Nephron progenitor cell (in vitro differentiated cells): ENCODE data around the gene RAD52.

Source experiments
- DNase-seq: peaks from one replicate; pipeline ENCODE4 v3.0.0; 2021
- H3K27ac Mint-ChIP-seq: 2 replicates; pipeline ENCODE4 v1.8.0; 2021; ENCODE audit warnings: mild to moderate bottlenecking, moderate library complexity, mixed read lengths
- H3K27me3 Mint-ChIP-seq: 2 replicates; pipeline ENCODE4 v1.8.0; 2021; ENCODE audit warnings: mild to moderate bottlenecking, low read depth, mixed read lengths; ENCODE audit not compliant: poor library complexity
- H3K36me3 Mint-ChIP-seq: 2 replicates; pipeline ENCODE4 v1.8.0; 2021; ENCODE audit warnings: low read depth, mixed read lengths
- H3K4me1 Mint-ChIP-seq: 2 replicates; pipeline ENCODE4 v1.8.0; 2021; ENCODE audit warnings: mixed read lengths
- H3K4me3 Mint-ChIP-seq: 2 replicates; pipeline ENCODE4 v1.8.0; 2021; ENCODE audit warnings: mild to moderate bottlenecking, moderate library complexity, mixed read lengths
- H3K9me3 Mint-ChIP-seq: 2 replicates; pipeline ENCODE4 v1.8.0; 2021; ENCODE audit warnings: mild to moderate bottlenecking, moderate library complexity, mixed read lengths
- CTCF ChIP-seq: fragments of 200-600 bp; sonication (generic); IDR thresholded peaks from 2 replicates; pipeline ENCODE4 v1.5.0; 2021; ENCODE audit warnings: antibody characterized with exemption

The RAD52 gene

GRCh38 chr12:886206-886605 is 63.3 kb downstream of the RAD52 start:
- DNase-seq, result no peak
- Mint-ChIP-seq H3K4me1 (no peaks in the 10 kb centered on the region), H3K27me3 (no peaks in the 10 kb centered on the region), H3K4me3 (no peak overlapping the region), H3K36me3 (peaks cover 87% of the 10 kb centered on the region), H3K27ac (no peak overlapping the region), H3K9me3 (no peaks in the 10 kb centered on the region)
- TF ChIP-seq CTCF, result no peak

GRCh38 chr12:885701-886100 is 63.8 kb downstream of the RAD52 start:
- no peaks in the 10 kb centered on the region for H3K9me3 Mint-ChIP-seq
- H3K27ac Mint-ChIP-seq, result no peak overlapping the region
- TF ChIP-seq CTCF, result no peak
- H3K4me1 Mint-ChIP-seq, result no peaks in the 10 kb centered on the region
- no peak for DNase-seq
- peaks cover 86% of the 10 kb centered on the region for H3K36me3 Mint-ChIP-seq
- H3K27me3 Mint-ChIP-seq, result no peaks in the 10 kb centered on the region
- H3K4me3 Mint-ChIP-seq, result no peak overlapping the region

GRCh38 chr12:884746-885414 is 64.6 kb downstream of the RAD52 start:
- Mint-ChIP-seq H3K9me3 (no peaks in the 10 kb centered on the region), H3K27me3 (no peaks in the 10 kb centered on the region), H3K4me3 (no peak overlapping the region), H3K4me1 (no peaks in the 10 kb centered on the region), H3K36me3 (peaks cover 86% of the 10 kb centered on the region), H3K27ac (peak overlapping the region; percentile 41)
- TF ChIP-seq CTCF, result no peak
- no peak for DNase-seq

DNA sequence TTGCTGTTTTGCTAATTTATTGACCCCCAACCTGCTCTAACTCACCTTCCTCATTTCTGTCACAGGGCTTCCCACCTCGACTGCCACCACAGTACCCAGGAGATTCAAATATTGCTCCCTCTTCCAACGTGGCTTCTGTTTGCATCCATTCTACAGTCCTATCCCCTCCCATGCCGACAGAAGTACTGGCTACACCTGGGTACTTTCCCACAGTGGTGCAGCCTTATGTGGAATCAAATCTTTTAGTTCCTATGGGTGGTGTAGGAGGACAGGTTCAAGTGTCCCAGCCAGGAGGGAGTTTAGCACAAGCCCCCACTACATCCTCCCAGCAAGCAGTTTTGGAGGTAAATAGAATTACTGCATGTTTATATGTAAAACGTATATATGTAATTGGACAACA is 68.8 kb downstream of the RAD52 start:
- Mint-ChIP-seq H3K9me3 (no peaks in the 10 kb centered on the region), H3K27ac (no peak overlapping the region), H3K4me1 (no peaks in the 10 kb centered on the region), H3K27me3 (no peaks in the 10 kb centered on the region), H3K36me3 (peaks cover 65% of the 10 kb centered on the region), H3K4me3 (no peak overlapping the region)
- no peak for TF ChIP-seq CTCF
- no peak for DNase-seq

- H3K36me3 Mint-ChIP-seq, result peaks cover 65% of the 10 kb centered on the region
- H3K4me1 Mint-ChIP-seq, result no peaks in the 10 kb centered on the region
- H3K27ac Mint-ChIP-seq, result no peak overlapping the region
- no peak for TF ChIP-seq CTCF
- H3K27me3 Mint-ChIP-seq, result no peaks in the 10 kb centered on the region
- no peaks in the 10 kb centered on the region for H3K9me3 Mint-ChIP-seq
- H3K4me3 Mint-ChIP-seq, result no peak overlapping the region
- DNase-seq, result no peak
Measured at GRCh38 chr12:879641-880040, 69.9 kb downstream of the RAD52 start.

DNA sequence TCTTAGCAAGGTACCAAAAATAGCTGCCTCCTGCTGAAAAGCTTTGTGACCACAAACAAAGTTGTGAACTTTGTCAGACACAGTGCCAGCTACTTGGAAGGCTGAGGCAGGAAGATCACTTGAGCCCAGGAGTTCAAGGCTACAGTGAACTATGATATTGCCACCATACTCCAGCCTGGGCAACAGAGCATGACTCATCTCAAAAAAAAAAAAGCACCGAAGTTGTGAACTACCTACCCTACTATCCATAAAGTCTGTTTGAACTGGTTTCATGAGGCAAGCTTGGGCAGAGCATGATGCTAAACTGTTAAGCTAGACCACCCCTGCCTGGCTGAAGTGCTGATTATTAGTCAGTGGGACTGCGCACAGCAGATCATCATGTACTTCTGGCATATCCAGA is 75.5 kb downstream of the RAD52 start:
- Mint-ChIP-seq H3K27ac (no peak overlapping the region), H3K36me3 (peaks cover 27% of the 10 kb centered on the region), H3K4me3 (no peak overlapping the region), H3K27me3 (no peaks in the 10 kb centered on the region), H3K4me1 (no peaks in the 10 kb centered on the region), H3K9me3 (no peaks in the 10 kb centered on the region)
- DNase-seq, result no peak
- no peak for TF ChIP-seq CTCF
